HepG2 (cell line): ENCODE results near the gene HLF. TPM values are rescaled to one million over a fixed set of nuclear protein-coding genes. Genes with fewer than 3 reads are reported as not detected.
A peak's percentile ranks its signal among the peaks of the same experiment; 100 is the strongest.

Source experiments
- BCLAF1 ChIP-seq: fragments of 450-650 bp; IDR thresholded peaks from 2 replicates; pipeline ENCODE4 v1.6.1; 2017; ENCODE audit warnings: mild to moderate bottlenecking
- CBX1 ChIP-seq: IDR thresholded peaks from one replicate; pipeline ENCODE4 v1.6.1; 2016; ENCODE audit warnings: antibody characterized with exemption, low read depth
- CSRNP1 ChIP-seq: sonication (generic); formaldehyde crosslinking; IDR thresholded peaks from 2 replicates; pipeline ENCODE4 v1.8.1; 2023; ENCODE audit warnings: mild to moderate bottlenecking, missing genetic modification reagents
- ETV5 ChIP-seq: IDR thresholded peaks from 2 replicates; pipeline ENCODE4 v1.6.1; 2018; ENCODE audit warnings: missing biosample characterization, missing genetic modification reagents, inconsistent platforms, borderline replicate concordance
- GLMP ChIP-seq: sonication (generic); formaldehyde crosslinking; IDR thresholded peaks from 2 replicates; pipeline ENCODE4 v1.9.0; 2021; ENCODE audit warnings: missing genetic modification reagents, mild to moderate bottlenecking, borderline replicate concordance
- MAX ChIP-seq: IDR thresholded peaks from 2 replicates; pipeline ENCODE4 v1.6.1; 2012; ENCODE audit warnings: inconsistent platforms
- MIER2 ChIP-seq: IDR thresholded peaks from 2 replicates; pipeline ENCODE4 v1.6.1; 2016; ENCODE audit warnings: missing biosample characterization, missing genetic modification reagents
- MIXL1 ChIP-seq: IDR thresholded peaks from 2 replicates; pipeline ENCODE4 v1.6.1; 2016
- PTBP1 ChIP-seq: fragments of 200-400 bp; formaldehyde crosslinking; IDR thresholded peaks from 2 replicates; pipeline ENCODE4 v1.6.1; 2018; ENCODE audit warnings: low read length, low read depth; ENCODE audit not compliant: poor library complexity, severe bottlenecking
- SAP130 ChIP-seq: IDR thresholded peaks from 2 replicates; pipeline ENCODE4 v1.6.1; 2016; ENCODE audit warnings: low read depth
- SOX13 ChIP-seq, 3 experiments: fragments of 450-650 bp in 1 of 3; sonication (generic) in 1 of 3; formaldehyde crosslinking in 1 of 3; IDR thresholded peaks in 2 of 3; conservative IDR thresholded peaks in 1 of 3; 2 replicates each; pipeline versions ENCODE4 v1.5.0 to v1.6.1; 2016 to 2020; ENCODE audit warnings: antibody characterized with exemption in 1 of 3, mild to moderate bottlenecking in 1 of 3, missing compliant biosample characterization in 1 of 3, missing genetic modification reagents in 1 of 3, moderate library complexity in 1 of 3
- SRSF1 ChIP-seq: fragments of 200-400 bp; formaldehyde crosslinking; optimal IDR thresholded peaks from 2 replicates; pipeline ENCODE3; 2017; ENCODE audit warnings: mild to moderate bottlenecking, low read depth, low read length, moderate library complexity
- STAG1 ChIP-seq: sonication (generic); formaldehyde crosslinking; IDR thresholded peaks from 2 replicates; pipeline ENCODE4 v1.4.0; 2020; ENCODE audit warnings: missing genetic modification reagents
- ZMYM3 ChIP-seq: sonication (generic); formaldehyde crosslinking; IDR thresholded peaks from 2 replicates; pipeline ENCODE4 v1.5.1; 2020; ENCODE audit warnings: mild to moderate bottlenecking, missing genetic modification reagents
- ZNF44 ChIP-seq: sonication (generic); formaldehyde crosslinking; IDR thresholded peaks from 2 replicates; pipeline ENCODE4 v1.5.1; 2020; ENCODE audit warnings: mild to moderate bottlenecking, missing genetic modification reagents
- ZNF512 ChIP-seq: sonication (generic); formaldehyde crosslinking; IDR thresholded peaks from 2 replicates; pipeline ENCODE4 v1.4.0; 2020; ENCODE audit warnings: mild to moderate bottlenecking, missing genetic modification reagents
- ZNF784 ChIP-seq: sonication (generic); formaldehyde crosslinking; IDR thresholded peaks from 2 replicates; pipeline ENCODE4 v1.5.1; 2020; ENCODE audit warnings: missing genetic modification reagents, mild to moderate bottlenecking, borderline replicate concordance
- polyA plus RNA-seq, 8 experiments: library from polyadenylated mRNA; depleted of rRNA in 3 of 8; stranded (reverse) in 7 of 8; unstranded in 1 of 8; fragments of >200 nt; fragmentation: Illumina TruSeq in 4 of 8; extraction: Trizol in 4 of 8; gene quantifications; 2 replicates each; pipeline versions ENCODE4 v1.2.1 to v1.2.3, GENCODE V29; 2011 to 2016; ENCODE audit warnings: low read depth in 4 of 8, missing spikeins in 1 of 8, mixed read lengths in 1 of 8; ENCODE audit not compliant: insufficient read depth in 1 of 8
- total RNA-seq, 5 experiments: library from RNA; depleted of rRNA; stranded (reverse); fragments of >200 nt; fragmentation: Illumina TruSeq; extraction: Trizol; gene quantifications; 2 replicates each; pipeline ENCODE4 v1.2.3, GENCODE V29; 2016; ENCODE audit warnings: low read depth in 1 of 5

HLF gene
- total and polyA plus RNA-seq, 2 of the 13 experiments (the other 11 are each of a cell fraction or from before 2014, with no cell fraction given), result 202 to 346 TPM

- TF ChIP-seq SAP130 (CRISPR knock-in tag), result peak; percentile 41; the same call in 1 of the 2 replicates
- TF ChIP-seq ZMYM3 (CRISPR knock-in tag), result no peak
- TF ChIP-seq ETV5 (CRISPR knock-in tag), result peak; percentile 8; the same call in 1 of the 2 replicates
- TF ChIP-seq ZNF44 (CRISPR knock-in tag), result 0 out of 2 replicates have a peak, but pooled peaks have one; percentile 72
- peak; percentile 86; the same call in 1 of the 2 replicates for TF ChIP-seq MIXL1
- TF ChIP-seq BCLAF1, result no peak
- TF ChIP-seq STAG1 (CRISPR knock-in tag), result peak; percentile 96
- TF ChIP-seq CBX1, result no peak
- no peak for TF ChIP-seq GLMP (CRISPR knock-in tag)
- TF ChIP-seq PTBP1, result no peak
- TF ChIP-seq CSRNP1, result no peak
- no peak for TF ChIP-seq MAX
- peak; percentile 48; the same call in 1 of the 2 replicates for TF ChIP-seq ZNF784 (CRISPR knock-in tag)
- TF ChIP-seq MIER2 (CRISPR knock-in tag), result 0 out of 2 replicates have a peak, but pooled peaks have one; percentile 32
- no peak for TF ChIP-seq SOX13 (IDR thresholded peaks at IDR 0.05)
- TF ChIP-seq SOX13 (CRISPR knock-in tag; conservative IDR thresholded peaks at IDR 0.05 in 1 of 2, IDR thresholded peaks at IDR 0.05 in 1 of 2), result peak in 1 of 2 experiments; percentile 39; a peak in 1 of 4 replicates
- no peak for TF ChIP-seq ZNF512 (CRISPR knock-in tag)
- TF ChIP-seq SRSF1, result no peak
Measured at GRCh38 chr17:55356434-55357328, 91.9 kb downstream of the HLF start (continued).
